Mononuclear cell (primary cell): ENCODE measurements around the gene POLR1A. TPM values are rescaled to one million over a fixed set of nuclear protein-coding genes. Genes with fewer than 3 reads are reported as not detected.

Experiments used
- H3K27me3 ChIP-seq: 2 replicates; pipeline ENCODE4 v1.6.0; 2011; ENCODE audit warnings: low read length, control low read depth; ENCODE audit not compliant: insufficient read depth
- H3K4me1 ChIP-seq: 2 replicates; pipeline ENCODE4 v1.5.1; 2011; ENCODE audit warnings: mild to moderate bottlenecking, low read length, control low read depth; ENCODE audit not compliant: insufficient read depth
- H3K4me3 ChIP-seq: 2 replicates; pipeline ENCODE4 v1.5.1; 2011; ENCODE audit warnings: mild to moderate bottlenecking, low read length, moderate library complexity
- H3K9me3 ChIP-seq: 2 replicates; pipeline ENCODE4 v1.5.1; 2011; ENCODE audit warnings: low read depth, mild to moderate bottlenecking, control low read depth, low read length
- total RNA-seq: library from RNA; depleted of rRNA; stranded (reverse); fragments of >200 nt; gene quantifications from one replicate; pipeline ENCODE4 v1.2.3, GENCODE V29; 2012

Gene POLR1A
- total RNA-seq, 1 donor = 6.1 TPM

DNA sequence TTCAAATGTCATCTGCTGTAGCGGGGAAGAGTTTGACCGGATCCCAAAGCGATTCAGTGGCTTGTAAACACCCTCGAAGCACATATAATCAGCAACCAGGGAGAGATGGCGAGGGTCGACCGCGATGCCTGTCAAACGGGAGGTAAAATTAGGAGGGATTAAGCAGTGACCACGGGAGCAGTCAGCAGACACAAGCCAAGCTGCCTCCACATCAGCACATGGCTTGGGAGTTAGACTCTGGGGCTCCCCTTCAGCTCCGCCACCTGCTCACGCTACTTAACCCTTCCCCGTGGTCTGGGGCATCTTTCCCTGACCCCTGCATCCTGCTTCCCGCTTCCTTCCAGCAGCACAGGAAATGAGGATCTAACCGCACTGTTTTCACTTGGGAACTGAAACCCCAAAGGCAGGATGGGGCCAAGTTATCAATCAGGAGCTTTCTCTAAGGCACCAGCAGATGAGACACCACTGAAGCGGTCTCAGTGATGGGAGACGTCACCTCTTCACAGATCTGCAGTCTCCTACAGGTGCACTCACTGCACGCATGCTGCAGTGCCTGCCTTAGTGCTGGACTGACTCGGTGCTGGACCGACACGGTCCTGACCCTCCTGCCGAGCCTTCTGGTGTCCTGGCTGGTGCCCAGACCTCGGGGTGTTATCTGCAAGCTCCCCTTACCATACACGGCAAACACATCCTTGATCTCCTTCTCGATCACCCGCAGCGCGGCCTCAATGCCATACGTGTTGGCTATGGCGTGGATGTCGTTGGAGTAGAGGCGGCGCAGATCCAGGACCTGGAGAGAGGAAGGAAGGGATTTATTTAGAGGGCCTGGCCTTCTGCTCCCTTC is 77.5 kb downstream of the POLR1A start:
- H3K27me3 ChIP-seq = no peaks in the 10 kb centered on the region
- H3K4me1 ChIP-seq = no peaks in the 10 kb centered on the region
- H3K9me3 ChIP-seq = no peaks in the 10 kb centered on the region
- H3K4me3 ChIP-seq = no peak overlapping the region

GRCh38 chr2:86027196-86027921 is 78.3 kb downstream of the POLR1A start:
- no peaks in the 10 kb centered on the region for H3K4me1 ChIP-seq
- H3K27me3 ChIP-seq = no peaks in the 10 kb centered on the region
- H3K4me3 ChIP-seq = no peak overlapping the region
- H3K9me3 ChIP-seq = no peaks in the 10 kb centered on the region

- no peaks in the 10 kb centered on the region for H3K27me3 ChIP-seq
These were observed 79.0 kb downstream of the POLR1A start for GRCh38 chr2:86026744-86027065.

GRCh38 chr2:86025976-86026743 is 79.5 kb downstream of the POLR1A start:
- Histone ChIP-seq H3K9me3 (no peaks in the 10 kb centered on the region), H3K4me1 (no peaks in the 10 kb centered on the region)

More at GRCh38 chr2:86026744-86027065, 79.0 kb downstream of the POLR1A start:
- Histone ChIP-seq H3K9me3 (no peaks in the 10 kb centered on the region), H3K4me1 (no peaks in the 10 kb centered on the region), H3K4me3 (no peak overlapping the region)

DNA sequence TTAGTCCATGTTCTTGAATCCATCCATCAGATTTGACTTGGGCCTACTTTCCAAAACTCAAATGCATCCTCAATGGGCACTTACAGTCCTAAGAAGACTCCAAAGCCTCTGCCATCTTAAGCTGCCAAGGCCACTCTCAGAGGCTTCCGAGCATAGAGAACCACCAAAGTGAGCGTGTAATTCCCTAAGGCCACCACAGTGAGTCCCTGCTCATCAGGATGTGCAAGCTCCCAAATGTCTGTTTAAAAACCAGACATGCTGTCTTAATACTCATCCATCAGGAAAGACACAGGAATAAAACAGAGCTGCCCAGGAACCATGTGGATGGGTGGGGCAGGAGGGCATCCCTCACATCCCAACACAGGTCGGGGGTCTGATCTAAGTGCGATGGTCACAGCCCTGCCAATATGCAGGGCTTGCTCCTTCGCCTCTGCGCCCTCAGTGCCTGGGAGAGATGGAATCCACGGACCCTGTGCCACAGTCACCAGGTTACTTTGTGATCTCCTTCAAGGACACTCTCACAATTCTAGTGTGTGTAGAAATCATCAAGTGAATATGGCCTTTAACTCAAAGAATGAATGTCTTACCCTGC is 80.4 kb downstream of the POLR1A start:
- H3K27me3 ChIP-seq = no peaks in the 10 kb centered on the region
- no peaks in the 10 kb centered on the region for H3K9me3 ChIP-seq
- no peaks in the 10 kb centered on the region for H3K4me1 ChIP-seq
- H3K4me3 ChIP-seq = no peak overlapping the region

More at GRCh38 chr2:86025976-86026743, 79.5 kb downstream of the POLR1A start:
- no peak overlapping the region for H3K4me3 ChIP-seq
- H3K27me3 ChIP-seq = no peaks in the 10 kb centered on the region

- H3K9me3 ChIP-seq = no peaks in the 10 kb centered on the region
- no peaks in the 10 kb centered on the region for H3K27me3 ChIP-seq
These were observed 82.3 kb downstream of the POLR1A start for GRCh38 chr2:86023366-86023712.

GRCh38 chr2:86022661-86023365 is 82.9 kb downstream of the POLR1A start:
- Histone ChIP-seq H3K9me3 (no peaks in the 10 kb centered on the region), H3K4me3 (no peak overlapping the region), H3K4me1 (peaks cover 5% of the 10 kb centered on the region), H3K27me3 (no peaks in the 10 kb centered on the region)

More at GRCh38 chr2:86023366-86023712, 82.3 kb downstream of the POLR1A start:
- Histone ChIP-seq H3K4me3 (no peak overlapping the region), H3K4me1 (peaks cover under 1% of the 10 kb centered on the region)

GRCh38 chr2:86021396-86022378 is 84.0 kb downstream of the POLR1A start:
- Histone ChIP-seq H3K9me3 (no peaks in the 10 kb centered on the region), H3K4me3 (no peak overlapping the region), H3K27me3 (no peaks in the 10 kb centered on the region), H3K4me1 (peaks cover 17% of the 10 kb centered on the region)

DNA sequence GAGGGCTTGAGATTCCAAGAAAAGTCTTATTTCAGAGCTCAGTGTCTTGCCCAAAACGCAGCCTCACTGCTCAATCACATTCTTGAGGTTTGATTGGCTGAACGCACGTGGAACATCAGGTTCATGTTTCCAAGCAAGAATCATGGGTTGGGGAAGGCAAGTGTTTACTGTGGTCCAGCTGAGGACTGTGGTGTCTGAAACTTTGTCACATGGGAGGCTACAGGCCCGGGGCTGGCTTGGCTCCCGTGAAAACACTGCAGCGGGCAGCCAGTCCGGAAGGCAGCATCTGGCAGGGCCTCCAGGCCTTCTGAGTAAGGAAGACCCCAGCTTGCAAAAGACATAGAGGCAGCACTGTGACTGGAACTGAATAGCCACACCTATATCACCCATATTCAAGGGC is 84.7 kb downstream of the POLR1A start:
- Histone ChIP-seq H3K9me3 (no peaks in the 10 kb centered on the region), H3K4me1 (peaks cover 24% of the 10 kb centered on the region)

GRCh38 chr2:86019121-86019520 is 86.6 kb downstream of the POLR1A start:
- Histone ChIP-seq H3K4me3 (no peak overlapping the region), H3K27me3 (no peaks in the 10 kb centered on the region), H3K4me1 (peaks cover 31% of the 10 kb centered on the region), H3K9me3 (no peaks in the 10 kb centered on the region)

More for the DNA sequence above, 84.7 kb downstream of the POLR1A start:
- Histone ChIP-seq H3K27me3 (no peaks in the 10 kb centered on the region), H3K4me3 (no peak overlapping the region)

DNA sequence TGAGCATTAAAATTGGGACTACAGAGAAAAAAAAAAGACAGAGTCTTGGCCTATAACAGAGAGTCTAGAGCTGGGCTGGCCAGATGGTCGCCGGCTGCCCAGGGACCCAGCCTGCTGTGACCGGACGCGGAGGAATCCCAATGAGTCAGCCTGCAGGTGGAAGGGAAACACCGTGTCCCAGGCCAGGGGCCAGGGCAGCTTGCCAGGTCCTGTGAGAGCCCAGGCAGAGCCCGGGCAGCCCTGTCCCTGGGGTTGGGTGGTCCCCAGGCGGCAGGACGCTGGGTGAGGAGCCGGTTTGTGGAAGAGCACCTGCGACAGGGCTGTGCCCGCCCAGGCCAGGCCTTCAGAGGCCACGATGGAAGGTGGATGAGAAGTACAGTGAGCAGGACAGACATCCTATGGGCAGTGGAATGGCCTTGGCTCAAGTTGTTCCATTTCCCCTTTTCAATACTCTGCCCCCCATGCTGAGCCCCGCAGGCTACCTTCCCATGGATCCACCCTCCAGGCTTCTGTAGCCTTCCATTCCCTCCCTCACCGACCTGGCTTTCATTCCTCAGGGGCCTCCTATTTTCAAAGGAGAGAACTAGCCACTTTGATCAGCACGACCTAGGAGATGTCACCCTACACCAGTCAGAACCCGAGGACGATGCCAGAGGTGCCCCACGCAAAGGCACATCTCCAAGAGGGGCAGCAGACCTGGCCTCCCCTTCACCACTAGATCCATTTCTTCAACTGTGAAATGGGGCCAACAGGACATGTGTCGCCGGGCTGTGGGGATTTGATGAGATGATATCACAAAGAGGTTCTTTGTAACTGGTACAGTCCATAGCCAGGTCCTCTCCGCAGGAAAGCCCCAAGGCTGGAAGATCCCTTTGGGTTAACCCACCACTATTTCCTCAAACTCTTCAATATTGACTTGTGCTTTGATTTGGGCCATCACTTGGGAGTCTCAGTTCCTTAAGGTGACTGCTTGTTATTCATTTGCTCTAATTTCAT is 87.5 kb downstream of the POLR1A start:
- Histone ChIP-seq H3K4me1 (peaks cover 31% of the 10 kb centered on the region), H3K9me3 (no peaks in the 10 kb centered on the region), H3K4me3 (no peak overlapping the region), H3K27me3 (no peaks in the 10 kb centered on the region)

- H3K4me3 ChIP-seq = no peak overlapping the region
- H3K9me3 ChIP-seq = no peaks in the 10 kb centered on the region
- H3K4me1 ChIP-seq = peaks cover 31% of the 10 kb centered on the region
- no peaks in the 10 kb centered on the region for H3K27me3 ChIP-seq
These were observed 89.1 kb downstream of the POLR1A start for GRCh38 chr2:86016581-86016980.
